ENCODE results near the gene CHCHD3. TPM values are rescaled to one million over a fixed set of nuclear protein-coding genes. Genes with fewer than 3 reads are reported as not detected.

Gene CHCHD3
- polyA plus RNA-seq, 5 donors, result 50.0 to 61.4 (median 50.9) TPM

GRCh38 chr7:132745510-132745909 is 336.4 kb downstream of the CHCHD3 start:
- DNase-seq, result no peak

GRCh38 chr7:132743974-132744373 is 337.9 kb downstream of the CHCHD3 start:
- DNase-seq, result no peak

- peak; percentile 54 to 62 for DNase-seq
These were observed 339.7 kb downstream of the CHCHD3 start for GRCh38 chr7:132742189-132742612.

GRCh38 chr7:132740176-132740575 is 341.7 kb downstream of the CHCHD3 start:
- no peak for DNase-seq

GRCh38 chr7:132739271-132739955 is 342.5 kb downstream of the CHCHD3 start:
- DNase-seq, result no peak

- DNase-seq, result no peak
These were observed 343.6 kb downstream of the CHCHD3 start for GRCh38 chr7:132738254-132738653.

- no peak for DNase-seq
These were observed 346.4 kb downstream of the CHCHD3 start for GRCh38 chr7:132735476-132735875.

Other genes starting within 250 kb of the CHCHD3 start
- gene EXOC4, start 171.0 kb upstream of the CHCHD3 start, polyA plus RNA-seq (ENCODE audit: insufficient read depth in 1 of 5, insufficient read length in 5 of 5, low replicate concordance in 1 of 5), result 10 to 100 TPM; 44.0 to 67.8 (median 61.9) TPM

Measured in right lung (tissue), 5 donors.